HEK293 (cell line): ENCODE data around the gene BTBD17.

ENCODE experiments used
- CTCF ChIA-PET: fragments of 350-600 bp; formaldehyde crosslinking; extraction: SDS; loops from one replicate; lab custom pipeline; 2021; ENCODE audit warnings: antibody characterized with exemption; lab: Yijun Ruan, JAX
- POLR2A ChIA-PET: fragments of 300-600 bp; formaldehyde crosslinking; extraction: SDS; loops from one replicate; lab custom pipeline; 2020; ENCODE audit warnings: antibody characterized with exemption, inconsistent platforms; lab: Yijun Ruan, JAX
- H3K27ac ChIP-seq: fragments of 200-500 bp; sonication (Bioruptor generic); 2 replicates; pipeline ENCODE4 v1.5.1; 2014; ENCODE audit warnings: low read depth, low read length, control low read depth, inconsistent platforms; ENCODE audit errors: extremely low read depth
- H3K36me3 ChIP-seq, 2 experiments: fragments of 200-500 bp in 1 of 2; sonication (Bioruptor generic) in 1 of 2; 1 replicate in 1 of 2; 2 replicates in 1 of 2; pipeline ENCODE4 v1.5.1; 2014 to 2017; ENCODE audit warnings: inconsistent platforms in 2 of 2, low read length in 2 of 2; ENCODE audit not compliant: control insufficient read depth in 2 of 2, insufficient read depth in 1 of 2
- H3K4me1 ChIP-seq: fragments of 200-500 bp; sonication (Bioruptor generic); 2 replicates; pipeline ENCODE4 v1.5.1; 2014; ENCODE audit warnings: mild to moderate bottlenecking, low read length, inconsistent platforms; ENCODE audit not compliant: control insufficient read depth, insufficient read depth
- H3K4me3 ChIP-seq: 2 replicates; pipeline ENCODE4 v1.5.1; 2011; ENCODE audit warnings: low read depth, mild to moderate bottlenecking, control low read depth, low read length, moderate library complexity
- H3K9me3 ChIP-seq: fragments of 200-500 bp; sonication (Bioruptor generic); 2 replicates; pipeline ENCODE4 v1.5.1; 2014; ENCODE audit warnings: low read depth, low read length, inconsistent platforms; ENCODE audit not compliant: control insufficient read depth, insufficient read depth
- BCL11B ChIP-seq: fragments of 450-650 bp; formaldehyde crosslinking; IDR thresholded peaks from 2 replicates; pipeline ENCODE4 v1.5.1; 2016; ENCODE audit warnings: low read depth, missing biosample characterization, missing genetic modification characterization
- HIC1 ChIP-seq: fragments of 450-650 bp; formaldehyde crosslinking; IDR thresholded peaks from 2 replicates; pipeline ENCODE4 v1.5.1; 2016; ENCODE audit warnings: missing biosample characterization, missing genetic modification characterization
- KLF1 ChIP-seq: fragments of 450-650 bp; formaldehyde crosslinking; IDR thresholded peaks from 2 replicates; pipeline ENCODE4 v1.5.1; 2016; ENCODE audit warnings: missing biosample characterization, missing genetic modification characterization
- OVOL3 ChIP-seq: fragments of 450-650 bp; formaldehyde crosslinking; IDR thresholded peaks from 2 replicates; pipeline ENCODE4 v1.5.1; 2016; ENCODE audit warnings: missing biosample characterization, missing genetic modification characterization
- PRDM4 ChIP-seq: fragments of 450-650 bp; formaldehyde crosslinking; IDR thresholded peaks from 2 replicates; pipeline ENCODE4 v1.5.1; 2017; ENCODE audit warnings: missing biosample characterization, missing genetic modification characterization
- ZBTB1 ChIP-seq: fragments of 450-650 bp; formaldehyde crosslinking; IDR thresholded peaks from 2 replicates; pipeline ENCODE4 v1.5.1; 2016; ENCODE audit warnings: missing biosample characterization, missing genetic modification characterization
- ZNF350 ChIP-seq: fragments of 450-650 bp; formaldehyde crosslinking; IDR thresholded peaks from 2 replicates; pipeline ENCODE4 v1.5.0; 2017; ENCODE audit warnings: missing biosample characterization, mild to moderate bottlenecking, missing genetic modification characterization
- ZNF416 ChIP-seq: fragments of 450-650 bp; formaldehyde crosslinking; IDR thresholded peaks from 2 replicates; pipeline ENCODE4 v1.5.1; 2016; ENCODE audit warnings: missing biosample characterization, missing genetic modification characterization
- ZNF488 ChIP-seq: fragments of 450-650 bp; formaldehyde crosslinking; IDR thresholded peaks from 2 replicates; pipeline ENCODE4 v1.5.1; 2016; ENCODE audit warnings: missing biosample characterization, missing genetic modification characterization
- ZNF514 ChIP-seq: fragments of 450-650 bp; formaldehyde crosslinking; IDR thresholded peaks from 2 replicates; pipeline ENCODE4 v1.5.1; 2016; ENCODE audit warnings: missing biosample characterization, missing genetic modification characterization
- ZNF544 ChIP-seq: fragments of 450-650 bp; formaldehyde crosslinking; IDR thresholded peaks from 2 replicates; pipeline ENCODE4 v1.5.0; 2017; ENCODE audit warnings: missing biosample characterization, missing genetic modification characterization
- ZNF548 ChIP-seq: fragments of 450-650 bp; formaldehyde crosslinking; IDR thresholded peaks from 2 replicates; pipeline ENCODE4 v1.5.1; 2016; ENCODE audit warnings: missing biosample characterization, missing genetic modification characterization
- ZNF560 ChIP-seq: fragments of 450-650 bp; formaldehyde crosslinking; IDR thresholded peaks from 2 replicates; pipeline ENCODE4 v1.5.1; 2017; ENCODE audit warnings: missing biosample characterization, missing genetic modification characterization, borderline replicate concordance
- ZNF692 ChIP-seq: fragments of 450-650 bp; formaldehyde crosslinking; IDR thresholded peaks from 2 replicates; pipeline ENCODE4 v1.5.1; 2016; ENCODE audit warnings: missing biosample characterization, missing genetic modification characterization
- ZNF76 ChIP-seq: fragments of 450-650 bp; formaldehyde crosslinking; IDR thresholded peaks from 2 replicates; pipeline ENCODE4; 2016; ENCODE audit warnings: low read depth, missing biosample characterization, missing genetic modification characterization, borderline replicate concordance
- TF ChIP-seq, protein P1 (sequence below): fragments of 450-650 bp; formaldehyde crosslinking; conservative IDR thresholded peaks from 2 replicates; pipeline ENCODE4 v1.5.1; 2016; ENCODE audit warnings: low read depth, missing biosample characterization, missing genetic modification characterization
- TF ChIP-seq, protein P2 (sequence below): fragments of 450-650 bp; formaldehyde crosslinking; IDR thresholded peaks from 2 replicates; pipeline ENCODE4 v1.5.1; 2016; ENCODE audit warnings: missing biosample characterization, missing genetic modification characterization

The BTBD17 gene

GRCh38 chr17:74389084-74389753, 27.6 kb upstream of the BTBD17 start:
- POLR2A ChIA-PET: no interaction called here
- no peak overlapping the region for H3K4me3 ChIP-seq
- CTCF ChIA-PET: interaction anchor here (0.8 to 2.6 kb wide), 4 partner anchors 10 to 68 kb away, joined by 3 to 9 read pairs (median 4); no protein-coding TSS in a partner anchor
- TF ChIP-seq ZNF416 (tag by site-specific recombination) (no peak), ZNF488 (tag by site-specific recombination) (no peak), BCL11B (no peak)
- TF ChIP-seq, protein P1, sequence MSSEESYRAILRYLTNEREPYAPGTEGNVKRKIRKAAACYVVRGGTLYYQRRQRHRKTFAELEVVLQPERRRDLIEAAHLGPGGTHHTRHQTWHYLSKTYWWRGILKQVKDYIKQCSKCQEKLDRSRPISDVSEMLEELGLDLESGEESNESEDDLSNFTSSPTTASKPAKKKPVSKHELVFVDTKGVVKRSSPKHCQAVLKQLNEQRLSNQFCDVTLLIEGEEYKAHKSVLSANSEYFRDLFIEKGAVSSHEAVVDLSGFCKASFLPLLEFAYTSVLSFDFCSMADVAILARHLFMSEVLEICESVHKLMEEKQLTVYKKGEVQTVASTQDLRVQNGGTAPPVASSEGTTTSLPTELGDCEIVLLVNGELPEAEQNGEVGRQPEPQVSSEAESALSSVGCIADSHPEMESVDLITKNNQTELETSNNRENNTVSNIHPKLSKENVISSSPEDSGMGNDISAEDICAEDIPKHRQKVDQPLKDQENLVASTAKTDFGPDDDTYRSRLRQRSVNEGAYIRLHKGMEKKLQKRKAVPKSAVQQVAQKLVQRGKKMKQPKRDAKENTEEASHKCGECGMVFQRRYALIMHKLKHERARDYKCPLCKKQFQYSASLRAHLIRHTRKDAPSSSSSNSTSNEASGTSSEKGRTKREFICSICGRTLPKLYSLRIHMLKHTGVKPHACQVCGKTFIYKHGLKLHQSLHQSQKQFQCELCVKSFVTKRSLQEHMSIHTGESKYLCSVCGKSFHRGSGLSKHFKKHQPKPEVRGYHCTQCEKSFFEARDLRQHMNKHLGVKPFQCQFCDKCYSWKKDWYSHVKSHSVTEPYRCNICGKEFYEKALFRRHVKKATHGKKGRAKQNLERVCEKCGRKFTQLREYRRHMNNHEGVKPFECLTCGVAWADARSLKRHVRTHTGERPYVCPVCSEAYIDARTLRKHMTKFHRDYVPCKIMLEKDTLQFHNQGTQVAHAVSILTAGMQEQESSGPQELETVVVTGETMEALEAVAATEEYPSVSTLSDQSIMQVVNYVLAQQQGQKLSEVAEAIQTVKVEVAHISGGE: no peak
- TF ChIP-seq, all 188 proteins: peak for 0
- H3K36me3 ChIP-seq: no peaks in the 10 kb centered on the region
- no peaks in the 10 kb centered on the region for H3K4me1 ChIP-seq
- H3K9me3 ChIP-seq: no peaks in the 10 kb centered on the region
- no peak overlapping the region for H3K27ac ChIP-seq

- Histone ChIP-seq H3K9me3 (no peaks in the 10 kb centered on the region), H3K4me1 (no peaks in the 10 kb centered on the region), H3K27ac (no peak overlapping the region), H3K4me3 (no peak overlapping the region), H3K36me3 (no peaks in the 10 kb centered on the region)
- CTCF ChIA-PET: interaction anchor here (0.6 to 2.6 kb wide), 3 partner anchors 9 to 70 kb away, joined by 6 to 9 read pairs (median 7); no protein-coding TSS in a partner anchor
- POLR2A ChIA-PET: no interaction called here
- TF ChIP-seq, protein P2, sequence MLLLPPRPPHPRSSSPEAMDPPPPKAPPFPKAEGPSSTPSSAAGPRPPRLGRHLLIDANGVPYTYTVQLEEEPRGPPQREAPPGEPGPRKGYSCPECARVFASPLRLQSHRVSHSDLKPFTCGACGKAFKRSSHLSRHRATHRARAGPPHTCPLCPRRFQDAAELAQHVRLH (tag by site-specific recombination): no peak
- TF ChIP-seq KLF1 (tag by site-specific recombination): peak; percentile 45; the same call in 1 of the 2 replicates
- TF ChIP-seq ZNF548: no peak
These were observed 25.9 kb upstream of the BTBD17 start for GRCh38 chr17:74387365-74388218.

GRCh38 chr17:74386386-74386785, 24.7 kb upstream of the BTBD17 start:
- Histone ChIP-seq H3K36me3 (no peaks in the 10 kb centered on the region), H3K4me3 (no peak overlapping the region), H3K9me3 (no peaks in the 10 kb centered on the region), H3K4me1 (no peaks in the 10 kb centered on the region), H3K27ac (no peak overlapping the region)
- POLR2A ChIA-PET: no interaction called here
- CTCF ChIA-PET: interaction anchor here (0.6 to 15.0 kb wide), 2 partner anchors 70 to 212 kb away, joined by 3 to 453 read pairs; no protein-coding TSS in a partner anchor
- no peak for TF ChIP-seq ZNF692 (tag by site-specific recombination)
- TF ChIP-seq ZNF560 (tag by site-specific recombination): no peak
- TF ChIP-seq HIC1 (tag by site-specific recombination): no peak
- no peak for TF ChIP-seq ZNF76 (tag by site-specific recombination)
- no peak for TF ChIP-seq OVOL3 (tag by site-specific recombination)
- TF ChIP-seq BCL11B: no peak
- no peak for TF ChIP-seq ZNF544 (tag by site-specific recombination)
- TF ChIP-seq PRDM4 (tag by site-specific recombination): no peak
- no peak for TF ChIP-seq ZNF514 (tag by site-specific recombination)
- TF ChIP-seq ZNF350 (tag by site-specific recombination): no peak
- TF ChIP-seq ZBTB1: no peak
